ENCODE data around the gene MYT1. TPM values are rescaled to one million over a fixed set of nuclear protein-coding genes. Genes with fewer than 3 reads are reported as not detected.

The MYT1 gene
- total RNA-seq (2021), result 0.18 TPM in 1 of 2 replicates, not detected in the other
- percentile 6 among the genes with signal in this experiment for Bru-seq, nascent RNA
- percentile 9 among the genes with signal in this experiment for BruChase-seq, experiment 1, labeled RNA remaining after a 2-hour chase
- percentile 12 among the genes with signal in this experiment for BruChase-seq, experiment 2, labeled RNA remaining after a 6-hour chase
- long read RNA-seq, result 0 reads

DNA sequence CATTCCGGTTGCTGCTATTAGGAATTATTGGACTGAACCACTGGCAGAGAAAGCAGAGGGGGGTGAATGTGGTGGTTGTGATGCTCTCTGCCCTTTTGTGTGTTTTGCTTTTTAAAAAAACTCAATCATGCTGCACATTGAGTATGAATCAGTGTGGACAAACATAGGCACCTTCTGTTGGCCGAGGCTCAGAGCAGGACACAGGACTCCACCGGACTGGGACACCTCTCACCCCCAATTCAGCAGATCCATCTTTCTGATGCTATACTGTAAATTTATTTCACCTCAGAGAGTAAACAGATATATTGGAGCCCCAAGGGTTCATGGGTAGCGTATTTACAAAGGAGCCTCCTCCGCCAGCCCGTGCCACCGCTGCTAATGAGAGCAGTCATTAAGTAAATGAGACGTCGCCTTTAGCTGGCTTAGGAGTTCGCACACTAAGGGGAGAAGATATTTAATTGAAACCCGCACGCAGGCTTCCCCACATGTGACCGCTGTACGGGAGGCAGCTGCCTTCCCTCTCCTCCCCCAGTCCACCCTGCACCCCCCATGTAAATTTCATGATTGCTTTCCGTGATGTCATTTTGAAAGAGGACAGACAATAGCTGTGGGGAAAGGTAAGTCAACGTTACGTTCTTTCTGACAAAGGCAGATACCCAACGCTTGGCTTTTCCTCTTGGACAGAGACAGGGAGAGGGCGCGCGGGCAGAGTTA, at the start of gene MYT1:
Gene MYT1, plus strand, starts transcription at position 330 of the 714 bp plus-strand sequence. CDS start 34,410 bp downstream, outside the sequence.
- H3K36me3 ChIP-seq (ENCODE audit: low read depth), result no peaks in the 10 kb centered on the region
- no peaks in the 10 kb centered on the region for H3K9me2 ChIP-seq (ENCODE audit: insufficient read depth)
- 0 out of 2 replicates have a peak, but pooled peaks cover 14% of the 10 kb centered on the region for H4K20me1 ChIP-seq (ENCODE audit: insufficient read depth)
- H3K4me3 ChIP-seq, result no peak within 1 kb of the TSS
- ChIA-PET POLR2A (ENCODE audit: unreplicated experiment) (no interaction called here), CTCF (interaction anchor here (0.7 kb wide), 1 partner anchor 303 kb away, joined by 7 read pairs; the partner anchor contains the start of gene ABHD16B)
- no peaks in the 10 kb centered on the region for H3K79me2 ChIP-seq (ENCODE audit: low read depth)
- H2AFZ ChIP-seq, result no peak within 1 kb of the TSS
- BruUV-seq (replicated peaks), result no TSS peak
- intact Hi-C loops (cut with micrococcal nuclease; ENCODE audit: unreplicated experiment), result no loop called here
- no peak within 1 kb of the TSS for H3K27ac ChIP-seq
- no peak within 1 kb of the TSS for H3K4me2 ChIP-seq
- H3K9me3 ChIP-seq (ENCODE audit: insufficient read depth, low read depth), result no peaks in the 10 kb centered on the region
- no peak for DNase-seq
- no peaks in the 10 kb centered on the region for H3K4me1 ChIP-seq (replicated peaks; ENCODE audit: insufficient read depth)
- H3K27me3 ChIP-seq (ENCODE audit: insufficient read depth, low read depth), result peaks cover 100% of the 10 kb centered on the region
- H3F3A ChIP-seq (ENCODE audit: insufficient read depth, low read depth), result no peaks in the 10 kb centered on the region
- TF ChIP-seq, protein P1, sequence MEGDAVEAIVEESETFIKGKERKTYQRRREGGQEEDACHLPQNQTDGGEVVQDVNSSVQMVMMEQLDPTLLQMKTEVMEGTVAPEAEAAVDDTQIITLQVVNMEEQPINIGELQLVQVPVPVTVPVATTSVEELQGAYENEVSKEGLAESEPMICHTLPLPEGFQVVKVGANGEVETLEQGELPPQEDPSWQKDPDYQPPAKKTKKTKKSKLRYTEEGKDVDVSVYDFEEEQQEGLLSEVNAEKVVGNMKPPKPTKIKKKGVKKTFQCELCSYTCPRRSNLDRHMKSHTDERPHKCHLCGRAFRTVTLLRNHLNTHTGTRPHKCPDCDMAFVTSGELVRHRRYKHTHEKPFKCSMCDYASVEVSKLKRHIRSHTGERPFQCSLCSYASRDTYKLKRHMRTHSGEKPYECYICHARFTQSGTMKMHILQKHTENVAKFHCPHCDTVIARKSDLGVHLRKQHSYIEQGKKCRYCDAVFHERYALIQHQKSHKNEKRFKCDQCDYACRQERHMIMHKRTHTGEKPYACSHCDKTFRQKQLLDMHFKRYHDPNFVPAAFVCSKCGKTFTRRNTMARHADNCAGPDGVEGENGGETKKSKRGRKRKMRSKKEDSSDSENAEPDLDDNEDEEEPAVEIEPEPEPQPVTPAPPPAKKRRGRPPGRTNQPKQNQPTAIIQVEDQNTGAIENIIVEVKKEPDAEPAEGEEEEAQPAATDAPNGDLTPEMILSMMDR (conservative IDR thresholded peaks at IDR 0.05), result no peak
- TF ChIP-seq EZH2 (IDR thresholded peaks at IDR 0.05; ENCODE audit: low read depth), result no peak

GRCh38 chr20:64115171-64115911, 48.9 kb upstream of the MYT1 start:
- CTCF ChIA-PET, result no interaction called here
- BruUV-seq (replicated peaks), result no TSS peak
- intact Hi-C loops (cut with micrococcal nuclease; ENCODE audit: unreplicated experiment), result no loop called here
- Histone ChIP-seq H3K27ac (no peak overlapping the region), H3K4me3 (no peak overlapping the region), H3K27me3 (ENCODE audit: insufficient read depth, low read depth) (peaks cover 55% of the 10 kb centered on the region), H3K9me3 (ENCODE audit: insufficient read depth, low read depth) (no peaks in the 10 kb centered on the region), H3K4me2 (no peak overlapping the region), H2AFZ (no peak overlapping the region), H3K9me2 (ENCODE audit: insufficient read depth) (no peaks in the 10 kb centered on the region), H3K79me2 (ENCODE audit: low read depth) (no peaks in the 10 kb centered on the region), H3K36me3 (ENCODE audit: low read depth) (no peaks in the 10 kb centered on the region), H3F3A (ENCODE audit: insufficient read depth, low read depth) (peaks cover 6% of the 10 kb centered on the region; the same call in 1 of the 2 replicates), H3K4me1 (replicated peaks; ENCODE audit: insufficient read depth) (no peaks in the 10 kb centered on the region), H4K20me1 (ENCODE audit: insufficient read depth) (no peaks in the 10 kb centered on the region)
- POLR2A ChIA-PET (ENCODE audit: unreplicated experiment), result interaction anchor here (0.6 kb wide), 1 partner anchor 433 kb away, joined by 6 read pairs; no protein-coding TSS in a partner anchor
- peak in 1 of 2 experiments; percentile 31 for DNase-seq
- no peak for TF ChIP-seq EZH2 (IDR thresholded peaks at IDR 0.05; ENCODE audit: low read depth)
- TF ChIP-seq, protein P1 (conservative IDR thresholded peaks at IDR 0.05), result no peak

DNA sequence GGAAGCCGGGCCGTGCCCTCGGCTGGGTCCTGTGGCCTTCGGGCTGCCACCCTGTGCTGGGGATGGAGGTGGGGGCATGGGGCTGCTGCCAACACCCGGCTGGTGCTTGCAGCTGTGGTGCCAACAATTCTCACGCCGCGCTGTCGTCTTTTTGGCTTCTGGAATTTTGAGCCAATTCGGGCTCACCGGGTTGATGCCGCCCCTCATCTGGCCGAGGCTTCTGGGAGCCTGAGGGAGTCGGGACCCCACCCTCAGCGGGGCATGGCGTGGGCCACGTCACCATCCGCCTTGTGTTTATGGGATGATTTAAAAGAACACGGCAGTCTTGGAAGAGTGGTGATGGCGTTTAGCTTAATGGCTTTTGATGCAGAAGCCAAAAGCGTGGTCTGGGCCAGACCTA, 48.2 kb upstream of the MYT1 start:
- Histone ChIP-seq H3K4me3 (no peak overlapping the region), H3K27ac (no peak overlapping the region), H3K79me2 (ENCODE audit: low read depth) (no peaks in the 10 kb centered on the region), H3K36me3 (ENCODE audit: low read depth) (no peaks in the 10 kb centered on the region), H4K20me1 (ENCODE audit: insufficient read depth) (no peaks in the 10 kb centered on the region), H3F3A (ENCODE audit: insufficient read depth, low read depth) (peaks cover 6% of the 10 kb centered on the region; the same call in 1 of the 2 replicates), H3K27me3 (ENCODE audit: insufficient read depth, low read depth) (peaks cover 53% of the 10 kb centered on the region), H3K9me3 (ENCODE audit: insufficient read depth, low read depth) (no peaks in the 10 kb centered on the region), H3K4me2 (no peak overlapping the region), H3K9me2 (ENCODE audit: insufficient read depth) (no peaks in the 10 kb centered on the region), H3K4me1 (replicated peaks; ENCODE audit: insufficient read depth) (no peaks in the 10 kb centered on the region), H2AFZ (no peak overlapping the region)
- DNase-seq, result peak in 1 of 2 experiments; percentile 25
- TF ChIP-seq, protein P1 (conservative IDR thresholded peaks at IDR 0.05), result no peak
- TF ChIP-seq EZH2 (IDR thresholded peaks at IDR 0.05; ENCODE audit: low read depth), result no peak
- BruUV-seq (replicated peaks), result no TSS peak
- CTCF ChIA-PET, result no interaction called here
- POLR2A ChIA-PET (ENCODE audit: unreplicated experiment), result interaction anchor here (0.7 kb wide), 1 partner anchor 106 kb away, joined by 3 read pairs; no protein-coding TSS in a partner anchor
- intact Hi-C loops (cut with micrococcal nuclease; ENCODE audit: unreplicated experiment), result no loop called here

Data from PC-9 (cell line).